HS-27A (cell line): ENCODE measurements around the gene SLC18A2.

Source experiments
- DNase-seq: peaks from one replicate; pipeline ENCODE4 v3.0.0-alpha.2; 2012; ENCODE audit warnings: low read depth, missing footprints

Gene SLC18A2

DNA sequence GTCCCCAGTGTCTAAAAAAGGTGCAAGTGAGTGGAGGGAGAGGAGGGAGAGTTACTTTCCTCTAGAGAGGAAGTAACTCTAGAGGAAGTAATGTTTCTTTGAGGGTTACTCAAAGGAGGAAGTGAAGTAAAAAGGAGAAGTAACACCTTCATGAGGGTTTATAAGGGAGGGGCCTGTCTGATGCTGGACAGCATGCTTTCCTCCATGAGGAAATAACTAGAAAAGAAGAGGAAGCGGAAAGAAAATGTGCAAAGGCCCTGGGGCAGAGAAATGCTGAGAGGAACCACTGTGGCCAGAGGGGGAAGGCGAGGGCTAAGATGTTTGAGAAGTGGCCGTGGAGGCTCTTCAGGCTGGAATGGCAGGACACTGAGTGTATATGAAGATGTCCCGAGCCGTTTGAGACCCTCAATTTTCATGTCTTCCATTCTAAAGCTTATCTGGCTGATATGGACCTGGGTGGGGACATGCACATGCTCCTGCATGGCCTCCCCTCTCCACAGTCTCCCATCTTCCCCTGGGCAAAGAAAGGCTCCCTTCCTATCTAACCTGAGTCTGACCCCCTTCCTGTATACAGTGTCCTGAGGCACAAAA is 3.4 kb upstream of the SLC18A2 start:
- no peak for DNase-seq

DNA sequence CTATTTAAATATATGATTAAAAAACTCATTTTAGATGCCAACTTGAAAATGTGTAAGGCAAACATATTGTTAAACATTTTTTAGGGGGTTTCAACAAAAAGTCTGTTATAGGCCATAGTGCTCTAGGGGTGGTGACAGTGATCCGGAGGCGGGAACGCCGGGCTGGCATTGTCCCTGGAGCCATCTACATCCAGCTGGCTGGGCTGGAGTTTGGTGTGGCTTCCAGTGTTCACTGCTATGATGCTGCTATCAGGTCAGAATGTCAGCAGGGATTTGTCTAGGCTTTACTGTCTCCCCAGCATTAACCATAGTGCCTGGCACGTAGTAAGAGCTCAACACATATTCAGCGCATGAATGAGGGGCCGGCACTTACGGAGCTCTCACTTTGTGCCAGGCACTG is 1.9 kb upstream of the SLC18A2 start:
- DNase-seq: no peak

- DNase-seq: no peak
Measured at GRCh38 chr10:117239721-117240620, 943 bp upstream of the SLC18A2 start.

DNA sequence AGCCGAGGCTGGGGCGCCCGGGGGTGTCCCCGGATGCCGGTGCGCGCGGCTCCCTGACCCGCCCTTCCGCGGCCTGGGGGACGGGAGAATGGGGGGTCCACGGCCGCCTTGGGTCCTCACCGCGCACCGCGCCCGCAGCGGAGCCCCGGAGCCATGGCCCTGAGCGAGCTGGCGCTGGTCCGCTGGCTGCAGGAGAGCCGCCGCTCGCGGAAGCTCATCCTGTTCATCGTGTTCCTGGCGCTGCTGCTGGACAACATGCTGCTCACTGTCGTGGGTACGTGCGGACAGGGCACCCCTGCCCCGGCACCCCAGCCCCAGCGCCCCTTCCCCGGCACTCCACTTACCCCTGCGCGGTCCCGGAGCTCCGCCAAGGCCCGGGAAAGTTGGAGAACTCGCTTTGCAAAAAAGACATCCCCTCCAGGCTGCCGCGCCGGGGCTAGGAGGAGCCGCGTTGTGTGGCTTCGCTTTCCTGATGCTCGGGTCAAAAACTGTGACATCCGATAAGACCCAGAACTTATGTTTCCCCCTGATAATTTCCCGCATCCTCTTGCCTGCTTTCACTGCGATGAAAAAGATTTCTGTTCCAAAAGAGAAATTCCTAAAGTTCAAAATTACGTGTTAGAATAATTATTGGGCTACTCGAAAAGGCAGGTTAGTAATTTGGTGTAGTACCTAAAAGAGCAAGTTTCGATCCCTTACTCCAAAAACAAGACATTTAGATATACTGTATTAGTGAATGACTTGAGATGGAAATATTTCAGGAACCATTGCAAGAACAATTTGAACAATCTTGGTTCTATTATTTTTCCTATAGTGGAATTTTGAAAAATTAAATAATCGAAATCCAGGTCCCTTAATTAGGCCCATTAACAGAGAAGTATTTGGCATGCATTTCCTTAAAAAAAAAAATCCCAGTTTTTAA is 888 bp downstream of the SLC18A2 start:
- DNase-seq: no peak

- DNase-seq: no peak
Measured at GRCh38 chr10:117242463-117242832, 1.5 kb downstream of the SLC18A2 start.

GRCh38 chr10:117246997-117247671 is 6.2 kb downstream of the SLC18A2 start:
- no peak for DNase-seq

- no peak for DNase-seq
Measured at GRCh38 chr10:117248750-117249465, 8.0 kb downstream of the SLC18A2 start.

- DNase-seq: no peak
Measured at GRCh38 chr10:117249493-117250093, 8.7 kb downstream of the SLC18A2 start.

DNA sequence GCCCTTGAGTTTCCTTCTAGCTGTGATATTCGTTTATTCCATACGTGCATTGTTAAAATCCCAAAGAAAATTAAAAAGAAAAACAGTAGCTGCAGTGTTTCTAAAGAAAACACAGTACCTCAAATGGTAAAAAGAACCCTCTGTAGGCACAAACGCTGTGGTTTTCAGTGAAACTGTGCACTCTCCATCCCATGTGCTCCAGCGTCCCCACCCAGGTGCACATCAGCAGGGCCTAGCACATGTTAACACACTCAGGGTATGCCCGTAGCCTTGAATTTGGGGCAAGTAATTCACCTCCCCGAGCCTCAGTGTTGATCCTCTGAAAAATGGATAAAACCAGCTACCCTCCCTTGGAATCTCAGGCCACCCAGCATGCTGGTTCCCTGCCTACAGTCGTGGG is 9.5 kb downstream of the SLC18A2 start:
- no peak for DNase-seq

DNA sequence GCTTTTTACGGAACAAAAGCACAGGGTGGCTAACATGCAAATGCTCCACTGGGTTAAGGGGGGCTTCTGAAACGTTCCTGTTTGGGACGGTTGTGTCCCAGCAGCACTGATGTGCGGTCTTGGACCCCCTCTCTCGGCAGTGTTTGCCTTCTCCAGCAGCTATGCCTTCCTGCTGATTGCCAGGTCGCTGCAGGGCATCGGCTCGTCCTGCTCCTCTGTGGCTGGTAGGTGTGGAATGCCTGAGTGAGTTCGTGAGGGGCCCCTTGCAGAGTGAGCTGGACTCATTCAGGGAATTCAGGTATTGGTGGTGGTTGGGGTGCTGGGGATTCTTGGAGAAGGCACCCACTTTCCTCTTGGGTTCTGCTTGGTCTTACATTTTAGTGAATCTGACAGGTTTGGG is 13.0 kb downstream of the SLC18A2 start:
- no peak for DNase-seq

GRCh38 chr10:117254338-117254737 is 13.4 kb downstream of the SLC18A2 start:
- DNase-seq: no peak

DNA sequence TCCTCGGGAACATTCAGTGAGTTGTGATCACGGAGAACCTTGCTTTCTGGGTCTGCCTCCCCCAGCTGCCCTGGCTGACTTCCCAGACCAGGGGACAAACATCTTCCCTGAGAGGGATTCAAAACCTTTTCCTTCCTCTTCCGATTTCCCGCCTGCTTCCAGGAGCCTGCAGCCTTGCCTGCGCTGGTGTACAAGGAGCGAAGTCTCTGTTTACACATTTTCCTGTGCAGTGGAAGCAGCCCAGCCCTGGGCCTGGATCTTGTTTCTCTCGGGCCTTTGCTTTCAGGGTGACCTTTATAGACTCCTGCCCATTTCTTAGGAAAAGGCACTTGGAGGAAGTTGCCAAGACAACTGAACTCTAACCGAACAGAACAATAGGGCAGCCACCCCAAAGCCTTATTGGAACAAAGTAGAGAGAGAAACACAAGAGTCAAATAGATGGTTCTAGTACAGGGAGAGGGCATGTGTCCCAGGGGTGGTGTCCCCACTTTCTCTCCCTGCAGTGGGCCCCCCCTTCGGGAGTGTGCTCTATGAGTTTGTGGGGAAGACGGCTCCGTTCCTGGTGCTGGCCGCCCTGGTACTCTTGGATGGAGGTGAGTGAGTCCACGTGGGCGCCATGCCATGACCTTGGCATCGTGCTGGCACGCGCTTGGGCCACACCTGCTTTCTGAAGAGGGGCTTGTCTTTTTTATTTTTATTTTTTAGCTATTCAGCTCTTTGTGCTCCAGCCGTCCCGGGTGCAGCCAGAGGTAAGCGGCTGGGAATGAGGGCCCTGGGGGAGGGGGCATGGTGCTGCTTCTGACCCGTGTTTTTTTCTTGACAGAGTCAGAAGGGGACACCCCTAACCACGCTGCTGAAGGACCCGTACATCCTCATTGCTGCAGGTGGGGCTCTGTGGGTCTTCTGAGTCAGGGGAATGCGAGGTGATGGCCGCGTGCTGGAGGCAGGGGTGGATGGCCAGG is 14.1 kb downstream of the SLC18A2 start:
- no peak for DNase-seq

GRCh38 chr10:117255835-117256460 is 15.0 kb downstream of the SLC18A2 start:
- DNase-seq: no peak

DNA sequence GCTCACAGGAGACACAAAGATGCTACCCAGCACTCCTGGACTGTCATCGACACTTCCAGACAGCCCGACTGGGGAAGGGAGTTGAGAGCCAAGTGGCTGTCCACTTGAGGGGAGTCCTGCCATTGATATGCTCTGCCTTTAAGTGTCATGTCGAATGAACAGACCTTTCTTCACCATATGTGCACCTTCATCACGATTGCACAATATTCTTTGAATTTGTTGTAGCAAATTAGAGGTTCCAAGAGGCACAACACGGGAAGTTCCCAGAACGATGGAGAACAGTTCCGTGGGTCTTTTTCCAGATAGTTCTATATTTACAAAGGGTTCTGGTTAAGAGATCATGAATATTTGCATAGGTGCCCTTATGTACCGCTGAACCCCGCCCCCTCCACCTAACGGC is 16.0 kb downstream of the SLC18A2 start:
- no peak for DNase-seq

GRCh38 chr10:117257721-117258120 is 16.8 kb downstream of the SLC18A2 start:
- DNase-seq: no peak

DNA sequence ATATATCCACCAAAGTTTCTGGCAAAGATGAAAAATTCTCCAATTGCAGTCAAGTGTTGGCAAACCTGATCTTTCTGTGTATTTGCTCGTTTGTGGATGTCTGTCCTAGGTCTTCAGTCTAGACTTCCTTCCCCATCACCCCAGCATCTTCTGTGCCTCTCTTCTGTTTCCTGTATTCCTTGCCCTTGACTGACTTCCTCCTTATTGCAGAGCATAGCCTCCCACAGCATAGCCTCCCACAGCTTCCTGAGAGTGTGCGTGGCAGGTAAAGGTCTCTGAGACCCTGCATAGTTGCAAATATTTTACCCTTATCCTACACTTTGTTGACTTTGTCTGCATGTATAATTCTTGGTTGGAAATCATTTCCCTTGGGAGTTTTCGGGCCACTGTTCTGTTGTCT is 18.4 kb downstream of the SLC18A2 start:
- no peak for DNase-seq

DNA sequence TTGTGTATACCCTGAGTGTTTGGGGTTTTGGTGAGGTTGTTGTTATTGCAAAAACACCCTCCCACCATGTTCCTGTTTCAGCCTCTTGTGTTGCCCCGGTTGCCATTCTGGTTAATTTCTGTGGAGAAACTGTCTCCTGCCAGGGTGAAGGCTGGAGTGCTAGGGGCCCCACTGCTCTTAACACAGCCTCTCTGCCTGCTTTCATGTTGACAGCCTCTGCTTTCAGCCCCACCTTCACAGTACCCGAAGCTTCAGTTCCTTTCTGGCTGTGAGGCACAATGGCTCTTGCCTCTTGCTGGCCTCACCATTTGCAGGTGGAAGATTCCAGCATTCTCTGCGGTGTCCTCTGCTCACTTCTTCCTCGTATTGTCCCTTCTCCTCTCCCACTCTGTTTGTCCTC is 19.2 kb downstream of the SLC18A2 start:
- DNase-seq: no peak

DNA sequence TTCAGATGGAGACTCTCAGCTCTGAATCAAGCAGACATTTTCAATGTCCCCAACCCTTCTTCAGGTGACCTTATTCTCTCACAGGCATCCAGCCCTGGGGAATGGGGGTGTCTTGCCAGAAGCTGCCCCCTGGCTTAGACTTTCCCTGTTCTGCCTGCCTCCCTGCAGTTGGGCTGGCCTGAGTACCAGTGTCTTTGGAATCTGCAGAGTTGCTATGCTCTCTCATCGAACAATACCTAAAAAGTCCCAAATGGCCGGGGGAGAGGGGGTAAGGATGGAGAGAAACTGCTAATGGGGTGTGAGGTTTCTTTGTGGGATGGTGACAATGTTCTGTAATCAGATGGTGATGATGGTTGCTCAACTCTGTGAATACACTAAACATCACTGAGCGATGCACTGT is 20.6 kb downstream of the SLC18A2 start:
- no peak for DNase-seq

DNA sequence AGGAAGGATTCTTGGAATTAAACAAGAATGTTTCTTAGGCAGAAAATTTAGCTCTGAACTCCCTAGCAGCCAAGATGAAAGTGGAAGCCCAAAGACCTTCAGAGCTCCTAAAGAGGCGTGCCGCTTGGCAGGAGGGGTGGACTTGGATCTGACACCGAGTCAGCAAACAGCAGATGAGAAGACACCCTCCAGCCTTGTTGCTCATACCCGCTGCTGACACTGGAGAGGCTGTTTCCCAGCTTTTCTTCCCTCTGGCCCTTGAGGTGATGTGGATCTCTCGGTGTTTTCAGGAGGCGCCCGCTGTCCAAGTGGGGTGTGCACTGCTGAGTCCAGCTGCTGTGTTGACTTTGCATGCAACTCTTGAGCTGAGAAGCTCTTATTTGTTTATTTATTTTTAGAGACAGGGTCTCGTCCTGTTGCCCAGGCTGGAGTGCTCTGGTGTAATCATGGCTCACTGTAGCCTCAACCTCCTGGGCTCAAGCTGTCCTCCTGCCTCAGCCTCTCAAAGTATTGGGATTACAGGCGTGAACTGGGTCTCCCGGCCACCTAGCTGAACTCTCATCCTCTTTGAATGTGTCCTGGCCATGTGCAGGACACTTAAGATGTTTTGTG is 21.5 kb downstream of the SLC18A2 start:
- no peak for DNase-seq
